RWPE2 (cell line): ENCODE measurements around the gene ASB8.

Experiments used
- ATAC-seq: fragments of 200-7000 bp; cut with Tn5 transposase; 3 replicates; pipeline ENCODE4 v1.9.1; 2021; ENCODE audit warnings: low read depth
- DNase-seq: peaks from one replicate; pipeline ENCODE4 v3.0.0-alpha.2; 2020; ENCODE audit warnings: low spot score
- H3K27ac ChIP-seq: fragments of 450-650 bp; 2 replicates; pipeline ENCODE4 v1.5.1; 2017; ENCODE audit warnings: mild to moderate bottlenecking; ENCODE audit not compliant: poor library complexity, severe bottlenecking
- H3K27me3 ChIP-seq: fragments of 250-450 bp; sonication (Bioruptor Pico); 2 replicates; pipeline ENCODE4 v1.5.1; 2021; ENCODE audit warnings: mild to moderate bottlenecking, moderate library complexity; ENCODE audit not compliant: insufficient read depth, poor library complexity, severe bottlenecking
- H3K36me3 ChIP-seq: fragments of 250-450 bp; sonication (Bioruptor Pico); 2 replicates; pipeline ENCODE4 v1.5.1; 2020; ENCODE audit warnings: low read depth, mild to moderate bottlenecking, moderate library complexity
- H3K4me1 ChIP-seq: fragments of 250-450 bp; sonication (Bioruptor Pico); 2 replicates; pipeline ENCODE4 v1.5.1; 2021; ENCODE audit warnings: mild to moderate bottlenecking, moderate library complexity; ENCODE audit not compliant: insufficient read depth, poor library complexity, severe bottlenecking
- H3K4me3 ChIP-seq: fragments of 250-450 bp; sonication (Bioruptor Pico); 2 replicates; pipeline ENCODE4 v1.5.1; 2021; ENCODE audit warnings: mild to moderate bottlenecking, moderate library complexity; ENCODE audit not compliant: severe bottlenecking
- H3K9me3 ChIP-seq: fragments of 250-450 bp; sonication (Bioruptor Pico); 2 replicates; pipeline ENCODE4 v1.5.1; 2021; ENCODE audit warnings: mild to moderate bottlenecking, moderate library complexity; ENCODE audit not compliant: severe bottlenecking
- CTCF ChIP-seq: fragments of 450-650 bp; IDR thresholded peaks from one replicate; pipeline ENCODE4 v1.5.1; 2017; ENCODE audit warnings: mild to moderate bottlenecking, moderate library complexity; ENCODE audit not compliant: poor library complexity, severe bottlenecking

ASB8 gene

GRCh38 chr12:48109424-48109823 is 47.9 kb downstream of the ASB8 start:
- ATAC-seq (no peak), DNase-seq (no peak)
- no peaks in the 10 kb centered on the region for H3K9me3 ChIP-seq
- no peak overlapping the region for H3K4me3 ChIP-seq
- no peak for TF ChIP-seq CTCF
- peaks cover 7% of the 10 kb centered on the region for H3K4me1 ChIP-seq
- no peaks in the 10 kb centered on the region for H3K27me3 ChIP-seq
- no peaks in the 10 kb centered on the region for H3K36me3 ChIP-seq
- no peak overlapping the region for H3K27ac ChIP-seq

- no peaks in the 10 kb centered on the region for H3K9me3 ChIP-seq
- H3K36me3 ChIP-seq, result peaks cover 6% of the 10 kb centered on the region; the same call in 1 of the 2 replicates
- no peak for ATAC-seq
- peak overlapping the region; percentile 85 for H3K27ac ChIP-seq
- no peaks in the 10 kb centered on the region for H3K27me3 ChIP-seq
- DNase-seq, result no peak
- peak overlapping the region; percentile 79 for H3K4me3 ChIP-seq
- H3K4me1 ChIP-seq, result peaks cover 7% of the 10 kb centered on the region
- TF ChIP-seq CTCF, result no peak
These were observed 50.4 kb downstream of the ASB8 start for GRCh38 chr12:48106681-48107613.

GRCh38 chr12:48105867-48106680 is 51.2 kb downstream of the ASB8 start, which contains the start of gene SENP1:
SENP1 (minus strand) TSS chr12:48106079; CDS start chr12:48101472, 4,607 bp downstream.
- TF ChIP-seq CTCF, result no peak
- H3K27me3 ChIP-seq, result no peaks in the 10 kb centered on the region
- H3K4me3 ChIP-seq, result peak within 1 kb of the TSS; percentile 79
- peak within 1 kb of the TSS; percentile 85 for H3K27ac ChIP-seq
- ATAC-seq (peak; percentile 80), DNase-seq (peak; percentile 85)
- H3K36me3 ChIP-seq, result peaks cover 9% of the 10 kb centered on the region
- H3K9me3 ChIP-seq, result no peaks in the 10 kb centered on the region
- peaks cover 7% of the 10 kb centered on the region for H3K4me1 ChIP-seq

GRCh38 chr12:48105321-48105866 is 51.9 kb downstream of the ASB8 start:
- Histone ChIP-seq H3K27ac (peak overlapping the region; percentile 85), H3K27me3 (no peaks in the 10 kb centered on the region), H3K9me3 (no peaks in the 10 kb centered on the region), H3K4me1 (peaks cover 7% of the 10 kb centered on the region), H3K4me3 (peak overlapping the region; percentile 79), H3K36me3 (peaks cover 14% of the 10 kb centered on the region)
- ATAC-seq (peak; percentile 53), DNase-seq (peak; percentile 61)
- no peak for TF ChIP-seq CTCF
